HS-27A (cell line): ENCODE data around the gene RERE.
"Not testable (repeated sequence)": the region's sequence is repeated elsewhere in the genome, so short reads cannot be mapped to it uniquely, and the experiment has no call there.

Source experiments
- DNase-seq: peaks from one replicate; pipeline ENCODE4 v3.0.0-alpha.2; 2012; ENCODE audit warnings: low read depth, missing footprints

Gene RERE

DNA sequence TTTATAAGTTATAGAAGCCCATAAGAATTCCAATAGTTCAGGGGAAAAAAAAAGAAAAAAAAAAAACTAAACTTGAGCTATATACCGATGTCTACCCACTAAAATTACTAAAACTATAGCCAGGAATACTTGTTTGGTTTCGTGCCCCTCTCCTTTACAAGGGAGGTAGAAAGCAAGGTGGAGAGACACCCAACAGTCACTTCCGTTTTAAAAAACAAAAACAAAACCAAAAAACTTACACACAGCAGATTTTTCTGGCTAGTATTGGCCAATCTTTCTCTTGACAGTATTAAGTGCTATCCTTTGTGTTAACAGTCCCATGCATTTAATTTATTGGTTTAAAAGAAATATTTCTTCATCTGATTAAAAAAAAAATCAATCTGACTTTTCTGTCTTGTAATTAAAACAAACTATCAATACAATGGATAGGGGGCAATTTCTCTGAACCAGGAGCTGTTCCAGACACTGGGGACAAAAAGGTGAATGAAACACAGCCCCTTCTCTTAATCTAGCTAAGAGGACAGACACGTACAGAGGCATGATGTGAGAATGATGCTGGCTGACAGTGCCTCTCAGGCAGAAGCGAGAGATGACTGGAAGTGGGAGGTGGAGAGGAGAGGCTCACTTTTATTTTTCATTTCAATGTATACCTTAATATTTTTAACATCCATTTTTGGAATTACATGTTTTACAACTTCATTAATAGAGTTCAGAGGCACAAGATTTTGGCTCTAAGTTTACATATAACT, 214.8 kb downstream of the RERE start:
- no peak for DNase-seq

- DNase-seq: no peak
Measured at GRCh38 chr1:8600336-8600735, 217.1 kb downstream of the RERE start.

GRCh38 chr1:8599646-8600212, 217.7 kb downstream of the RERE start:
- no peak for DNase-seq

GRCh38 chr1:8598783-8599182, 218.7 kb downstream of the RERE start:
- no peak for DNase-seq

DNA sequence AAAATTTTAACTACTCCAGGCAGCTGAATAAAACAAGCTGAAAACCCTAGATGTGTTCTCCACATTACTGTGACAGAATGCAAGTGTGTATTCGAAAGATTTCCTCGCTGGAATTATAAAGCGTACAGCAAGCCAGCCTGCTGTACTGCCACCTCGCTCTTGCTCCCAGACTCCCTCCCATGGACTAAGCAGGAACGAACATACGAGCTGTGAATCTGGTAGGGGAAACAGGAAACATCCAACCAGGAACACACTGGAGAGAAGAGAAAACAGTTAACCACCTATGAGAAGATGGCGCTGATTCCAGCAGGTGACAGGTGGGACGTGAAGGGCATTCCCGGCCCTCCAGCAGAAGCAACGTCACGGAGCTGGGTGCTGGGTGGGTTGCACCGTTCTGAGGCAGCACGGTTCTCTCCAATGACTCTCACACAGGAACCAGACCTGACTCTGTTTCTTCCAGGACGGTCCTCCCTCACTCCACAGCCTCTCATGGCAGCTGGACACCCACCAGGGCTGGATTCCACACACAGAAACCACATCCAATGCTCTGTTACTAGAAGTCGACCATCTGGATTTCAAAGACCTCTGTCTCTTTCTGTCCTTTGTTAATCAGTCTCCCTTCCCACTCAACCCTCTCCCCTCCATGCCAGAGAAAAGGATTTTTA, 219.2 kb downstream of the RERE start:
- DNase-seq: no peak

DNA sequence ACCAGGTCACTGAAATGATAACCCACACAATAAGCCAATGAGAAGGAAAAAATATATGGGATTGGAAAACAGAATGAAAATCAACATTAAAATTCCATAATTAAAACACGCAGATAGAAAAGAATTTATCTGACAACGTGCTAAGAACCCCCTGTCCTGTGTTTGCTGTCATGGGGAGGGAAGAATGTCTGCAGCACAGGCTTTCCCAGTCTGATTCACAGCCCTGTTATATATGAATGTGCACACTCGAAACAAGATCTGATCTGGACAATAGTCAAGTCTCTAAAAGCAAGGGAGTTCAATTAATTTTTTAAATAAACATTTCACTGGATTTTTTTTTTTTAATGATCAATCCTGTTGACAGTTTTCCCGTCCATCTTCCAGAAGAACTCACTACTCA, 220.0 kb downstream of the RERE start:
- no peak for DNase-seq

DNA sequence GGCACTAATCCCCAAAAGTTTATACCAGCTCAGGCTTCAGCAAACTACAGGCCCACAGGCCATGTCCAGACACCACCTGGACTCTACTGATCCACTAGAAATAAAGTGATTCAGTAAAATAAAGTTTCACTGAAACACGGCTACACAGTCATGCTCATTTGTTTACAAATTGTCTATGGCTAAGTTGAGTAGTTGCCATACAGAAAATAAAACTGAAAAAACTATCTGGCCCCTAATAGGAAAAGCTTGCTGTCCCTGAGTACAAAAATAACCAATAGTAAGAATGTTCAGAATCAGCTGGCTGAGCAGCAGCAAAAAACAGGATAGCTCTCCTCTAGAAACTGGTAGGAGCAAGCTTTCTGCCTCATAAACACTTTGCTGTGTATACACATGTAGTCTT, 221.5 kb downstream of the RERE start:
- no peak for DNase-seq

GRCh38 chr1:8595332-8595731, 222.1 kb downstream of the RERE start:
- no peak for DNase-seq

DNA sequence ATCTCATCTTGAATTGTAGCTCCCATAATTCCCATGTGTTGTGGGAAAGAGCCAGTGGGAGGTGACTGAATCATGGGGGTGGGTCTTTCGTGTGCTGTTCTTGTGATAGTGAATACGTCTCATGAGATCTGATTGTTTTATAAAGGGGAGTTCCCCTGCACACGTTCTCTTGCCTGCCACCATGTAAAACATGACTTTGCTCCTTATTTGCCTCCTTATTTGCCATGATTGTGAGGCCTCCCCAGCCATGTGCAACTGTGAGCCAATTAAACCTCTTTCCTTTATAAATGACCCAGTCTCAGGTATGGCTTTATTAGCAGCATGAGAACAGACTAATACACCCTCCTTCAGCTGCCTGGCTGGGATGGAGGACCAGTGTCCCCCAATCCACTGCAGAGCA, 224.1 kb downstream of the RERE start:
- DNase-seq: not testable (repeated sequence)

DNA sequence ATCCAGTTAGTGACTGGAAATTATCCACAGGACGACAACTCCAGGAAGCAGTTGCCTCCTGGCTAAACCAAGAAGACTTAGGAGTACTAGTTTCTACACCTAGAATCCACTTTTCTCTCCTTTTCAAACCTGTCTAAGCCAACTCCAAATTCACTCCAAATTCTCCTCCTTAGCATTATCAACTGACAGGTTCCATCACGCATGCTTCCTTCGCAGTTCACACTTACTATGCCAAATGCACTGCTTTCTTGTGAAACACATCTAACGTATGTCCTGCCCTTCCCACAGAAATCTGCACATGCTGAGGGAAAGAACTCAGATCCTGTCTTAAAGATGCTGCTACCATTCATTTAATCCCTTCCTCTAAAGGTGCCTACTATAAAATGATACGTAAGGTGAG, 225.9 kb downstream of the RERE start:
- no peak for DNase-seq

GRCh38 chr1:8590721-8591351, 226.6 kb downstream of the RERE start:
- DNase-seq: no peak

DNA sequence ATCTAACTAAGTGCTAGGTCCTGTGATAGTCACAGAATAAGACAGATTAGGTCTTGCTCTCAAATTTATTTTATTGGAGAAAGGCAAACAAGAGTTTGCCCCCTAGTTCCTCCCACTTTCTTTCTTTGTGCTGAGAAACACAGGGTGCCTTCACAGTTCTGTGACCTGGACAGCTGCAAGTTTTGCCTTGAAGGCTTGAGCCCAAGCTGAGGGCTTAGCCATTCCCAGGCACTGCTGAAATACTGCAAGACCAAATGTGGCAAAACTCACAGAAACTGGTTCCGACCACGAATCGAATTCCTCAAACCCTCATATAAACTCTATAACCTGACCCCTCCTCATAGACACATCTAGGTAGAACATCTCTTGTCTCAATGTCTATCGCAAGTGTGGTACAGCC, 227.9 kb downstream of the RERE start:
- no peak for DNase-seq

- no peak for DNase-seq
Measured at GRCh38 chr1:8587784-8588183, 229.7 kb downstream of the RERE start.

DNA sequence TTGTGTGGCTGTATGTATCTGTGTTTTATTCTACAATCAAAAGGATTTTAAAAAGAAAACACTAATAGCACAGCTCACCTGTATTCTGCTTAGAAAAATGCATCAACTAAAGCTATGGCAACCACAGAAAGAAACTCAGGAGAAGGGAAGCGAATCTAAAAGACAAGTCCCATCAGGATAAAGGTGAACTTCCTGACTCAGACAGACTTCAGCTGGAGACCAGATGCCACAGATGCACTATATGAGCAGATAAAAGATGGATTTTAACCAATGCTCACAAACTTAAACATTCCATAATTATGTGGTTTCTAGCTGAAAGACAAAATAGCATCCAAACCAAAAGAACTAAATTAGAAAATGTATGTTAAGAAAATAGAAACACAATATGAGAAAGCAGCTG, 231.0 kb downstream of the RERE start:
- no peak for DNase-seq

DNA sequence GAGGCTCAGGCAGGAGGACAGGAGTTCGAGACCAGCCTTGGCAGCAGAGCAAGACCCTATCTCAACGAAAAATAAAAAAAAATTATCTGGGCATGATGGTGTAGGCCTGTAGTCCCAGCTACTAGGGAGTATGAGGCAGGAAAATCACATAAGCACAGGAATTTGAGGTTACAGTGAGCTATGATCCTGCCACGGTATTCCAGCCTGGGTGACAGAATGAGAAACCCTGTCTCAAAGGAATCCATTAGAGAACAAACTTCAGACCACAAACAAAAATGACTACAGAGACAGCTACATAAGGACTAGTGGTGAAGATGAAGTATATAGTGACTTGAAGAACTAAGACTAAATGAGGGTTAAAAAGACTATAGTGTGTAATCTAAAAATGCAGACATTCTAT, 233.1 kb downstream of the RERE start:
- DNase-seq: no peak

DNA sequence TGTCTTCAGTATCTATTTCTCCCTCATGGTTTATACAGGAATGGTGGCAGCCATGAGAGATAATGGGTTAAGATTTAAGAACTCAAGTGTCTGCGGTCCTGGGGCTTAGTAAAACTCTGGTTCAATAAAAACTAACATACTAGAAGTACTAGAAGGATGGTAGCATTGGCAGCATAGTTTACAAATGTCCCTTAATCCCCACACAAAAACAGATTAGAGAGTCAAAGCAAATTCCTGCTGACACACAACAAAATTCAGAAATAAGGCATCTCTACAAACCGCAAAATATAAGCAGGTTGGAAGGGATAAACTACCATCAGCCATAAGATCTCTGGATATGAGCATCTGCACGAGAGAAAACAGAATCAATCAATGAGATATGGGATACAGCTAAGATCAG, 234.4 kb downstream of the RERE start:
- DNase-seq: no peak

DNA sequence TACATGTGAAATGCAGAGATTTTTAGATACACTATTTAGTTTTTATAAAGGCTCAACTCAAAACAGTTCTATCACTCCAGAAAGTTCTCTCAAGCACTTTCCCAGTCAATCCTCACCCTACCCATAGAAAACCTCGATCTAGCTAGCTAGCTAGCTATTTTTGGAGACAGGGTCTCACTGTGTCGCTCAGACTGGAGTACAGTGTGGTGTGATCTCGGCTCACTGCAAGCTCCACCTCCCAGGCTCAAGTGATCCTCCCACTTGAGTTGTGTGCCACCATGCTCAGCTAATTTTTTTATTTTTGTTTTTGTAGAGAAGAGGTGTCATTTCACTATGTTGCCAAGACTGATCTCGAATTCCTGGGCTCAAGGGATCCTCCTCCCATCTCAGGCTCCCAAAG, 236.9 kb downstream of the RERE start:
- DNase-seq: no peak

GRCh38 chr1:8578936-8579335, 238.5 kb downstream of the RERE start:
- DNase-seq: no peak

DNA sequence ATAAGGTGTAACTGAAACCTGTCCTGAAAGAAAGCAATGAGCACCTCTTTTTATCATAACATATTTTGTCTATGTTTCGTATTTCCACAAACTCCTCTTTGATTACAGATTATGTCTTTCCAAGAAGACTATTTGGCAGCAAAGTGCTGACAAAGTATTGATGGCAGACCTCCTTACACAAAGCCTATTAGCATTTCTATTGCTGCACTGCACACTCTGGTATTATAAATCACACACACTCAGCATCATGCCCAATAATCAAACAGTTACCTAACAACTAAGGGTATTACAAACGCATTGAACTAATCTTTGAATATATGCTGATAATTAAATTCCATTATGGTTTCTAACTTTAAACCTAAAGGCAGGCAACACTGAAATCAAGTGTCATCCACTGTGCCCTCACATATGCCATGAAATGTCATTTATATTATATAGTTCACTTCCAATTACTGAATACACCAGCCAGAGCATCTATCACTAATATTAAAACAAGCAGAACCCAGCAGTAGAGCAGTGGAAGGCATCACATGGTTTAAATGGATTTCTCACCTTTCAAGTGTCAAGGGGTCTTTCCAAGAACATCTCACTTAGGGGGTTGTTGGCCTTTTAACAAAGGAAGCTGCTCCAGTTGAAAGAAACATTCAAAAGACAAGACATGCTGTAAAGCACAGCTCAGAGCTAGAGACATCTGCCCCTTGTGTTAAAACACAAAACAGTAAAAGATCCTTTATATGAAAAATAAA, 239.1 kb downstream of the RERE start:
- no peak for DNase-seq

- DNase-seq: no peak
Measured at GRCh38 chr1:8574985-8575384, 242.5 kb downstream of the RERE start.

GRCh38 chr1:8572106-8572505, 245.3 kb downstream of the RERE start:
- DNase-seq: no peak

DNA sequence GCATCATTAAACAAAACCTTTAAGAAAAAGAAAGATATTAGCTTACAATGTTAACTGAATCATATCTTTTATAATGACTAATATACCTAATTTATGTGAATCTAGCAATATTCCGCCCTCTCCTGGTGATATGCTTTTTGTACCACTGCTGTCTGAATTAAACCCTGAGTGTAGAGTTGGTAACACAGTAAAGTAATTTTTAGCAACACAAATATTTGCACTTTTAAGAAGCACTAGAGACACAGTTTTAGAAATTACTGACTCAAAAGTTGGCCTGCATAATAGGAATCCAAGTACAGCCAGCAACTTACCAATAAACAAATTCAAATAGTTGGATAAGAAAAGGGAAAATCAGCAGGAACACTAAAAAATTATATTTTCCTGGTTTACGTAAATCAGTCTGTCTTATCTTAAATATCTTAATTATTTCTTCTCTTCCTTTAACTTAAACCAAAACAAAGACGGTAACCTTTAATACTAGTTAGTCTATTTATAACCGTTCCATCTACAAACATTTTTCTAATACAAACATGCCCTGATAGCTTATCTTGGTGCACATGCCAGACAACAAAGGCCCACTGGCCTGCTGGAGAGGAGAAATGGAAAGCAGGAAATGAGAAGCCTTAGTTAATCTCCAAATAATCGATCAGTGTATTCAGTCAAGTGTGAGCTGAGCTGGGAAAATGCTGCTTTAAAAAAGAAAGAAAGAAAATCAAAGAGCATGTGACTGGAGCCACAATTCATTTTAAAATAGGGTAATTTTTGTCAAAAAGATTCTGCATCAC, 246.0 kb downstream of the RERE start:
- DNase-seq: no peak
